ENCODE results near the gene TBC1D17. TPM values are rescaled to one million over a fixed set of nuclear protein-coding genes. Genes with fewer than 3 reads are reported as not detected.

TBC1D17 gene
- polyA plus RNA-seq, 1 experiment, result 15.6 TPM

DNA sequence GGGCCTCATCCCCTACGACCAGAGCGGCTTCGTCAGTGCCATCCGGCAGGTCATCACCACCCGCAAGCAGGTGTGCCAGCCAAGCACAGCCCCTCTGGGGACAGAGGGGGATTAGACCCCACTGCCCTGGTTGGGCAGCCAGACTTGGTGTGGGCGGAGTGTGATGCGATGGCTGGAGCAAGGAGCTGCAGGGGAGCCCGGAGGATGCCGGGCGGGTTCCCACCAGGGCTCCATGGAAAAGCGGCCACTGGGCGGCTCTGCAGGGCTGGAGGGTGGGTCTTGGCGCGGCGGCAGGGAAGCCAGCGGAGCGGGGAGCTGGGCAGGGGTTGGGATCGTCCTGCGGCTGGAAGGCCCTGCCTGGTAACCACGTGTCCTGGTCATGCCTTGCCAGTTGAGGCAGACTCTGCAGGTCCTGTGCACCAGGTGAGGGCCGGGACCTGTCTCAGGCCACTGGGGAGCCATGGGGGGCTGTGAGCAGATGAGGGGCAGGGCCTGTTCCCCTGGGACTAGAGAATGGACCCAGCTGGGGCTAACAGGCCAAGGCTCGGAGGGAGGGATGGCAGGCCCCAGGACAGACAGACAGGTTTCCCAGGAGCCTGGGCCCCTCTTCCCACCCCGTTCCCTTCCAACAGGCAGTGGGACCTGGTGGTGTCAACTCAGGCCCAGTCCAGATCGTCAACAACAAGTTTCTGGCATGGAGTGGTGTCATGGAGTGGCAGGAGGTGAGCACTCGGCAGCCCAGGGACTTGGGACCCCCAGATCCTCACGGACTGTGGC lies 20.3 kb upstream of the TBC1D17 start:
- TF ChIP-seq, protein P1, sequence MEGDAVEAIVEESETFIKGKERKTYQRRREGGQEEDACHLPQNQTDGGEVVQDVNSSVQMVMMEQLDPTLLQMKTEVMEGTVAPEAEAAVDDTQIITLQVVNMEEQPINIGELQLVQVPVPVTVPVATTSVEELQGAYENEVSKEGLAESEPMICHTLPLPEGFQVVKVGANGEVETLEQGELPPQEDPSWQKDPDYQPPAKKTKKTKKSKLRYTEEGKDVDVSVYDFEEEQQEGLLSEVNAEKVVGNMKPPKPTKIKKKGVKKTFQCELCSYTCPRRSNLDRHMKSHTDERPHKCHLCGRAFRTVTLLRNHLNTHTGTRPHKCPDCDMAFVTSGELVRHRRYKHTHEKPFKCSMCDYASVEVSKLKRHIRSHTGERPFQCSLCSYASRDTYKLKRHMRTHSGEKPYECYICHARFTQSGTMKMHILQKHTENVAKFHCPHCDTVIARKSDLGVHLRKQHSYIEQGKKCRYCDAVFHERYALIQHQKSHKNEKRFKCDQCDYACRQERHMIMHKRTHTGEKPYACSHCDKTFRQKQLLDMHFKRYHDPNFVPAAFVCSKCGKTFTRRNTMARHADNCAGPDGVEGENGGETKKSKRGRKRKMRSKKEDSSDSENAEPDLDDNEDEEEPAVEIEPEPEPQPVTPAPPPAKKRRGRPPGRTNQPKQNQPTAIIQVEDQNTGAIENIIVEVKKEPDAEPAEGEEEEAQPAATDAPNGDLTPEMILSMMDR (IDR thresholded peaks at IDR 0.05; ENCODE audit: low read depth, low read length), result no peak
- CTCF ChIA-PET, result no interaction called here
- POLR2A ChIA-PET, result interaction anchor here (1.1 to 2.3 kb wide), 2 partner anchors 9 to 12 kb away, joined by 4 to 5 read pairs; no protein-coding TSS in a partner anchor
- Histone ChIP-seq H3K27ac (ENCODE audit: low read depth, low read length) (peak overlapping the region; percentile 39), H3K4me3 (ENCODE audit: low read depth, low read length) (no peak overlapping the region), H3K9me3 (ENCODE audit: control insufficient read depth, insufficient read depth, low read length) (no peaks in the 10 kb centered on the region; the same call in 1 of the 2 replicates), H3K27me3 (ENCODE audit: control insufficient read depth, insufficient read depth, low read length) (no peaks in the 10 kb centered on the region)
- DNase-seq (ENCODE audit: low read depth, low spot score), result no peak

DNA sequence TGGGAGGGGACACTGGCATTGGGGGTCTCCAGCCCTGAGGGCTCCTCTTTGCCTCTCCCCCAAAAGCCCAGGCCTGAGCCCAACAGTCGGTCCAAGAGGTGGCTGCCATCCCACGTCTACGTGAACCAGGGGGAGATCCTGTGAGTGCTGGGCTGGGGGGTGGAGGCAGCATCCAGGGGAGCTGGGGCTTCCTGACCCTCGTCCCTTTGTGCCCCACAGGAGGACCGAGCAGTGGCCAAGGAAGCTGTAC lies 19.7 kb upstream of the TBC1D17 start:
- H3K27ac ChIP-seq (ENCODE audit: low read depth, low read length), result peak overlapping the region; percentile 39
- TF ChIP-seq, protein P1 (IDR thresholded peaks at IDR 0.05; ENCODE audit: low read depth, low read length), result no peak
- H3K27me3 ChIP-seq (ENCODE audit: control insufficient read depth, insufficient read depth, low read length), result no peaks in the 10 kb centered on the region
- no peaks in the 10 kb centered on the region; the same call in 1 of the 2 replicates for H3K9me3 ChIP-seq (ENCODE audit: control insufficient read depth, insufficient read depth, low read length)
- CTCF ChIA-PET, result no interaction called here
- no peak overlapping the region for H3K4me3 ChIP-seq (ENCODE audit: low read depth, low read length)
- POLR2A ChIA-PET, result interaction anchor here (1.1 to 2.3 kb wide), 2 partner anchors 9 to 12 kb away, joined by 4 to 5 read pairs; no protein-coding TSS in a partner anchor
- DNase-seq (ENCODE audit: low read depth, low spot score), result no peak

DNA sequence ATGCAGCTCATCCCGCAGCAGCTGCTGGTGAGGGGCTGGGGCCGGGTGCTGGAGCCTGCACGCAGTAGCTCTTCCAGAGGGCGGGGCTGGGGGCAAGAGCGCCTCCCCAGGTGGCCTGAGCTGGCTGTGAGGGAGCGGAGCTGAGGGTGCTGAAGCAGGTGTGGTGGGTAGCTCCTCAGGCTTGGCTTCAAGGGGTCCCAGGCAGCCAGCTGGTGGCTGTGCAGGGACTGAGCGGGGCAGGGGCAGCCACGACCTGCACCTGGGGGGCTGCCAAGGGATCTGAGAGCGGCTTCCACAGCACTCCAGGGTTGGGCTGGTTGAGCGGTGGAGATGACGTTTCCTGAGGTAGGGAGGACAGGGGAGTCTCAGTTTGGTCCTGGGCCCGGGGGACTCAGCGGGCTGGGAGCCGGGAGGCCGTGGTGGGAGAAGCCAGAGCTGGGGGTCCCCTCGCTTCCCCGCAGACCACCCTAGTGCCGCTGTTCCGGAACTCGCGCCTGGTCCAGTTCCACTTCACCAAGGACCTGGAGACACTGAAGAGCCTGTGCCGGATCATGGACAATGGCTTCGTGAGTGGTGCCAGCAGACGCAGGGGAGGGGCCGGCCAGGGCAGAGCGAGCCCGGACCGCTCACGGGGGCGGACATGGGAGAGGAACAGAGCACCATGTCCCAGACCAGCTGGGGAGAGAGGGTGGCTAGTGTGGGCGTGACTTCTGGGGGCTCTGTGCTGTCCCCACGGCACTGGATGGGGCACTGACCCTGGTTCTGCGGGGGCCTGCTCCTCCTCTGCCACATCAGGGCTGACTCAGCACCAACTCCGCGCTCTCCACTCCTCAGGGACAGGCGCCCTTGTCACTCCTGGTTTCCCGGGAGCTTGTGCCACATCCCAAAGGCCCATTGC lies 19.2 kb upstream of the TBC1D17 start:
- CTCF ChIA-PET, result interaction anchor here (1.1 kb wide), 1 partner anchor 8 kb away, joined by 3 read pairs; no protein-coding TSS in a partner anchor
- Histone ChIP-seq H3K4me3 (ENCODE audit: low read depth, low read length) (no peak overlapping the region), H3K9me3 (ENCODE audit: control insufficient read depth, insufficient read depth, low read length) (no peaks in the 10 kb centered on the region; the same call in 1 of the 2 replicates), H3K27ac (ENCODE audit: low read depth, low read length) (peak overlapping the region; percentile 52), H3K27me3 (ENCODE audit: control insufficient read depth, insufficient read depth, low read length) (no peaks in the 10 kb centered on the region)
- no peak for DNase-seq (ENCODE audit: low read depth, low spot score)
- POLR2A ChIA-PET, result interaction anchor here (1.1 to 2.3 kb wide), 3 partner anchors 8 to 11 kb away, joined by 4 to 5 read pairs (median 4); no protein-coding TSS in a partner anchor
- TF ChIP-seq, protein P1 (IDR thresholded peaks at IDR 0.05; ENCODE audit: low read depth, low read length), result no peak

DNA sequence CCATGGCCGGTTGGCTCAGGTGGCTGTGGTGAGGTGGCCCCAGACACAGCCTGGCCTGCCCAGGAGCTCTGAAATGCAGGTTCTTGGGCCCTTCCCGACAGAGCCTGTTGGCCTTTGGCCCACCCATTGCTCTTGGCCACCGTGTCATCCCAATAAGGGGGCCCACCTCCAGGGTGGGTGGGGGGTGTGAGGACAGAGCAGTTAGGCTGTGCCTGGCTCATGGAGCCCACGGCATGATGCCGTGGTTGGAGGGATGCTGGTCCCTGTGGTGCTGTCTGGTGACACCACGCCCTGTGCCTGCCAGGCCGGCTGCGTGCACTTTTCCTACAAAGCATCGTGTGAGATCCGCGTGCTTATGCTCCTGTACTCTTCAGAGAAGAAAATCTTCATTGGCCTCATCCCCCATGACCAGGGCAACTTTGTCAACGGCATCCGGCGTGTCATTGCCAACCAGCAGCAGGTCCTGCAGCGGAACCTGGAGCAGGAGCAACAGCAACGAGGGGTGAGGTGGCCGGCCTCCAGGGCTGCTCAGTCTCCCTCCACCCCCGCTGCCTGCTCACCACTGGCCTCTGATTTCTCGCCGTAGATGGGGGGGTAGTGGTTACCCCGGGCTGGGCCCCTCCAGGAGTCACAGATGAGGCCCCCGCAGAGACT lies 17.7 kb upstream of the TBC1D17 start:
- ChIA-PET CTCF (interaction anchor here (1.1 kb wide), 1 partner anchor 9 kb away, joined by 3 read pairs; no protein-coding TSS in a partner anchor), POLR2A (interaction anchor here (1.1 to 1.3 kb wide), 2 partner anchors 9 to 10 kb away, joined by 3 to 4 read pairs; no protein-coding TSS in a partner anchor)
- no peak for DNase-seq (ENCODE audit: low read depth, low spot score)
- no peaks in the 10 kb centered on the region for H3K27me3 ChIP-seq (ENCODE audit: control insufficient read depth, insufficient read depth, low read length)
- H3K27ac ChIP-seq (ENCODE audit: low read depth, low read length), result peak overlapping the region; percentile 47
- no peaks in the 10 kb centered on the region; the same call in 1 of the 2 replicates for H3K9me3 ChIP-seq (ENCODE audit: control insufficient read depth, insufficient read depth, low read length)
- TF ChIP-seq, protein P1 (IDR thresholded peaks at IDR 0.05; ENCODE audit: low read depth, low read length), result no peak
- no peak overlapping the region for H3K4me3 ChIP-seq (ENCODE audit: low read depth, low read length)

All from AG04450 (cell line).